Activated CD8-positive, alpha-beta memory T cell treated with anti-CD3 and anti-CD28 coated beads, Interleukin-2, amount 50 U/mL, for 4 hours (primary cell): Measurements from ENCODE around the gene FAM170B.

Source experiments
- DNase-seq: peaks from one replicate; pipeline ENCODE4 v3.0.0-alpha.2; 2020

Gene FAM170B

GRCh38 chr10:49168831-49169500 is 35.1 kb upstream of the FAM170B start:
- DNase-seq, result no peak

- DNase-seq, result no peak
These were observed 34.3 kb upstream of the FAM170B start for GRCh38 chr10:49168171-49168540.

- DNase-seq, result no peak
These were observed 33.8 kb upstream of the FAM170B start for GRCh38 chr10:49167425-49168170.

- DNase-seq, result no peak
These were observed 32.9 kb upstream of the FAM170B start for GRCh38 chr10:49166484-49167400.

GRCh38 chr10:49165821-49166483 is 32.1 kb upstream of the FAM170B start:
- no peak for DNase-seq

GRCh38 chr10:49165259-49165658 is 31.4 kb upstream of the FAM170B start:
- DNase-seq, result no peak

- DNase-seq, result peak; percentile 29
These were observed 30.9 kb upstream of the FAM170B start for GRCh38 chr10:49164559-49165188.

- DNase-seq, result no peak
These were observed 29.9 kb upstream of the FAM170B start for GRCh38 chr10:49163741-49164140.

GRCh38 chr10:49162761-49163310 is 29.0 kb upstream of the FAM170B start:
- DNase-seq, result no peak

GRCh38 chr10:49162063-49162462 is 28.2 kb upstream of the FAM170B start:
- DNase-seq, result no peak

GRCh38 chr10:49161411-49161997 is 27.7 kb upstream of the FAM170B start:
- no peak for DNase-seq

GRCh38 chr10:49160814-49161213 is 27.0 kb upstream of the FAM170B start:
- DNase-seq, result no peak

GRCh38 chr10:49160110-49160509 is 26.3 kb upstream of the FAM170B start:
- DNase-seq, result no peak

GRCh38 chr10:49158915-49159314 is 25.1 kb upstream of the FAM170B start:
- no peak for DNase-seq

GRCh38 chr10:49158404-49158803 is 24.6 kb upstream of the FAM170B start:
- no peak for DNase-seq

- no peak for DNase-seq
These were observed 23.4 kb upstream of the FAM170B start for GRCh38 chr10:49157229-49157628.

- no peak for DNase-seq
These were observed 20.8 kb upstream of the FAM170B start for GRCh38 chr10:49154641-49155040.

- no peak for DNase-seq
These were observed 20.1 kb upstream of the FAM170B start for GRCh38 chr10:49153971-49154370.

GRCh38 chr10:49153115-49153514 is 19.3 kb upstream of the FAM170B start:
- no peak for DNase-seq

GRCh38 chr10:49152663-49153062 is 18.8 kb upstream of the FAM170B start:
- DNase-seq, result no peak

GRCh38 chr10:49152037-49152436 is 18.2 kb upstream of the FAM170B start:
- no peak for DNase-seq

- no peak for DNase-seq
These were observed 17.7 kb upstream of the FAM170B start for GRCh38 chr10:49151481-49151880.
